Dedifferentiated amniotic fluid mesenchymal stem cell (primary cell): ENCODE results near the gene TSGA10.
"Not testable (repeated sequence)": the region's sequence is repeated elsewhere in the genome, so short reads cannot be mapped to it uniquely, and the experiment has no call there.

ENCODE experiments used
- DNase-seq: peaks from one replicate; pipeline ENCODE4 v3.0.0-alpha.2; 2016; ENCODE audit errors: extremely low spot score

TSGA10 gene

DNA sequence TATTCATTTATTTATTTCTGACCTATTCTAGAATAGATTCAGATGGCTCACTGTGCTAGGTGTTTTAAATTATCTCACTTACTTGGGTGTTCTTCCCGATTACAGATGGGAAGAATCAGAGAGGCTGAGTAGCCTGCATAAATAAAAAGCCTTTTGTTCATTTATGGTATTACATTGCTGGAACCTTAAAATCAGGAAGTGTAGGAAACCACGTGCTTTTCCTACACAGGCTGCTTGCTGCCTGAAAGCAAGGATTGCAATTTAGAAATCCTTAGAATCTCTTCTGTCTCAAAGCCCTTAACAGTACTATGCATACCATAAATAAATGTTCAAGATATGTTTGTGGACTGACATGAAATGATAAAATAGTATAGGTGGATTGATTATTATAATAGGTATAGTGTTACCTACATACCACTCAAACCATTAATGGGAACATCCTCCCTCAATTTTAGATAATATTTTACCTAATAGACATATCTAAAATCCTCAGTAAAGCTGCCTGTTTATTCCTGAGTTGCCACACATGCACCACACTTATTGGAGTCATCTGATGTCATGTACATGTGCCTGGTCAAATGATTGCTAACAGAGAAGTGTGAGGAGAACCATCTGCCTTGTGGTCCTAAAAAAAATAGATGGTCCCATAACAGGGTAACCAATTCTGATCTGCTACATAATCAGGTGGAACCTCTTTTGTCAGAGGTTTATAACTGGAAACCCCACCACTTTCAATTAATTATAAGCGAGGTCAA, 86.7 kb downstream of the TSGA10 start:
- no peak for DNase-seq

DNA sequence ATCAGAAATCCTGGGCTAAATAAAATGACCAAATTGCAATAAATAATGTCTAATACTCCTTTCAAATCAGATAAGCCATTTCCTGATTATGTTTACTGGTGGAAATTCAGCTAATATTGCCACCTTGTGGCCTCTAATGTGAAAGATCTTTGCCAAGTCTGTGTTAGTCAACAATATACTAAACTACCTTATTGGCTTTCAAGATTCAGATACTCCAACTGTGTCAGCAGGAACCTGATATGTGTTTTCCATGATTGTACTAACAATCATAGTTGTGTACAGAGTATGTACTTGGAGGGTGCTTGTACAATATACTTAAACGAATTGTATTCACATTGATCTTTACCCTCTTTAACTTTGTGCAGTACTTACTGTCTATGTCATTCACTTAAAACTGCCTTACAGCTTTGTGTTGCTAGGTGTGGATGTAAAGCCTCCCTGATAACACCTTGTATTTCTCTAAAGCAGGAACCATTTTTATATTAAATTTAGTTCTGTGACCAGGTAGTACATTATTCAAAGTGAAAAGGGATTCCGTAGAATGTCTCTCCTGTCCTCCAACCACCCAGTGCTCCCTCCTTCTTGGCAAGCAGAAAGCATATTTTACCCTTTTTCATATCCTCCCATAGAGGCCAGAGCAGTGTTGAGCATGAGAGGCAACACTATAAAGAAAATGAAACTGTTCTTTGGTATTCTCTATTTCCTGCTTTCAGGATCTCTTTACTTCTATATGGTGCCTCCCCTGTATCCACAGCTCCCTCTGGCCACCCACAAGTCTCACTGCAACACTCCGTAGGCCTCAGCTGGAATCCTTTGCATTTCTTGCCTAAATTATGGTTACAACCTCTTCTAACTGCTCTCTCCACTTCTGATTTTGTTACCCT, 88.4 kb downstream of the TSGA10 start:
- peak; percentile 45 for DNase-seq

DNA sequence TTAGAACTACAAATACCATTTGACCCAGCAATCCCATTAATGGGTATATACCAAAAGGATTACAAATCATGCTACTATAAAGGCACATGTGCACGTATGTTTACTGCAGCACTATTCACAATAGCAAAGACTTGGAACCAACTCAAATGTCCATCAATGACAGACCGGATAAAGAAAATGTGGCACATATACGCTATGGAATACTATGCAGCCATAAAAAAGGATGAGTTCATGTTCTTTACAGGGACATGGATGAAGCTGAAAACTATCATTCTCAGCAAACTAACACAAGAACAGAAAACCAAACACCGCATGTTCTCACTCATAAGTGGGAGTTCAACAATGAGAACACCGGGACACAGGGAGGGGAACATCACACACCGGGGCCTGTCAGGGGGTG, 105.6 kb downstream of the TSGA10 start:
- not testable (repeated sequence) for DNase-seq

DNA sequence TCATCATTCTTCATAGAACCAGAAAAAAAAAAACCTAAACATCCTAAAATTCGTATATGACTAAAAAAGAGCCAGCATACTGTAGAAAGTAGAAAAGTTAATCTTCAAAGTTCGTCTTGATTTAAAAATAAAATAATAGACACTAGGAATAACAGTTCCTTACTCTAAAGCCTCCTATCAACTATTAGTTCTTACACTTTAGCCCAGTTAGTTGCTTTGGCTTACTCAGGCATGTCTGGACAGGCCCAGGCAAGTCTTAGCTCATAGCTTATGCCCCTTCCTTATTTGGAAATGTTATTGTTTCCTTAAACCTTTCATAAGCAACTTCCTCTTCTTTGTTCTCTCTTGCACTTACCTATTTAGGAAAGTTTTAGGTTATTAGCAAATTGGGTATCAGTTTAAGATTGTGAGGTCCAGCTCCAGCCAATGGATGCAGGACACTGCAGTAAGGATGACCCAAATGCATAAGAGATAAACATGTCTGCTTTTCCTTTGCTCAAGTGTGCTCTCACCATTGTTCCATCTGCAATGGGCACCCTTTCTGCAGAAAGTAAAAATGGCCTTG, 113.9 kb downstream of the TSGA10 start:
- not testable (repeated sequence) for DNase-seq

DNA sequence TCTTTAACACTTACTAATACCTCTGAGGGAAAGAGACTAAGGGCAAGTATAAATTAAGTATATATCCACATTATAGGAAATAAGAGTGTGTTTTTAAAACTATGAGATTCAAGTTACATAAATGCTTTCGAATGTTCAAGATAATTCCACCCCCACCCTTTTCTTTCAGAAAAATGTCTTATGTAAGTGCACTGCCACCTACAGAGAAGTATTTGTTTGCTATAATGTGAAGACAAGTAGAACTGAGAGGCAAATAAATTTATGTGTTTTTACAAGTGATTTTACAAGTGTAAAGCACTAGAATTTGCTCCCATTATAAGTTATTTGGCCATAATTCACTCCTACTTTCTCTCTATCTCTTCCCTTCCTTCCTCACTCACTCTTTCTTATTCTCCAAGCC, 118.8 kb downstream of the TSGA10 start:
- no peak for DNase-seq

DNA sequence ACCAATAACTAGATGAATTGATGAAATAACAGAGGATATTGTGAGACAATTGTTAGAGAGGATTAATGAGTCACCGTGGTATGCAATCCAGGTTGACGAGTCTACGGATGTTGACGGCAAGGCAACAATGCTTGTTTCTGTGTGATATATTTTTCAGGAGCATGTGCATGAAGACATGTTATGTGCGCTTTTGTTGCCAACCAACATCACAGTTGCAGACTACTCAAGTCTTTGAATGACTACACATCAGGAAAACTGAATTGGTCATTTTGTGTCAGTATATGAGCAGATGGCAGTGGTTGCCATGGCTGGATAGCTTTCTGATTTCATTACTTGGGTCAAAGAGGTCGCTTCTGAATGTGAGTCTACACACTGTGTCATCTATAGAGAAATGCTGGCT, 122.0 kb downstream of the TSGA10 start:
- no peak for DNase-seq

DNA sequence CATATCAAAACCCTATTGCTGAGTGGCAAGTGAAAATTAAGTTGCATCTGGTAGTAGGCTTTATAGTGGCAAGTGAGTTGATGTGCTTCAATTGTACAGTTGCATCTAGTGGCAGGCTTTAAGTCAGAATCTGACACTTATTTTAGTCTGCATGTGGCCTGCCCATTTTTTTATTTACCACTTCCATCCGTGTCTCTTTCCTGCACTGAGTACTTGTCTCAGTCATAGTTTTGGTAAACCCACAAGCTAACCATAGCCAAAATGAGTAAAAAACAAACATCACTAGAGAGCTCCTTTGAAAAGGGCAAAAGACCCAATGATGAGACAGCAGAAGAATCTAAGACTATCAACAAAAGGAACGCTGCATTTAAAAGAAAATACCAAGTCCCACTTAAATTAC, 122.7 kb downstream of the TSGA10 start:
- DNase-seq: no peak

DNA sequence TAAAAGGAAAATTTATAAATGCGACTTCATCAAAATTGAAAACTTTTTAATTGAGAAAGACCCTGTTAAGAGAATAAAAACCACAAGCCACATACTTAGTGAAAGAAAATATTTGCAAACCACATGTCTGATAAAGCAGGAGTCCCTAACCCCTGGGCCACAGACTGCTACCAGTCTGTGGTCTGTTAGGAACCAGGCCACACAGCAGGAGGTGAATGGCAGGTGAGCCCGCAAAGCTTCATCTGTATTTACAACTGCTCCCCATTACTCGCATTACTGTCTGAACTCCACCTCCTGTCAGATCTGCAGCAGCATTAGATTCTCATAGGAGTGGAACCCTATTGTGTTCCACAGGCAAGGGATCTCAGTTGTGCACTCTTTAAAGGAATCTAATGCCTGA, 123.3 kb downstream of the TSGA10 start:
- DNase-seq: no peak

DNA sequence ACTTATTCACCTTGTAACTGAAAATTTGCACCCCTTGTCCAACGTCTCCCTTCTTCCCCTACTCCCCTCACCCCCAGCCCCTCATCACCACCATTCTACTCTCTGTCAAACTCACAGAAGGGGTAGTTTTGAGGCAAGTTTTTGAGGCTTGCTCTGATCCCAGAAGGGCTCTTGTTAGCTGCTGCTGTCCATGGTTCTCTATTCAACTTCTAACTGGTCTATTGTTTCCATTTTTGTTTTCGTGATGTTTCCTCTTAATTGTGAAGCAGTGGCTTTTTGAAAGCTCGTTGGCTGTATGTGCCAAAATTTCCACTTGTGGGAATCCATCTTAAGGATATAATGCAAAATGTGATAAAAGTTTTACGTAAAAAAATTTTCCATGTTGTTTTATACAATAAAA, 126.2 kb downstream of the TSGA10 start:
- DNase-seq: no peak

DNA sequence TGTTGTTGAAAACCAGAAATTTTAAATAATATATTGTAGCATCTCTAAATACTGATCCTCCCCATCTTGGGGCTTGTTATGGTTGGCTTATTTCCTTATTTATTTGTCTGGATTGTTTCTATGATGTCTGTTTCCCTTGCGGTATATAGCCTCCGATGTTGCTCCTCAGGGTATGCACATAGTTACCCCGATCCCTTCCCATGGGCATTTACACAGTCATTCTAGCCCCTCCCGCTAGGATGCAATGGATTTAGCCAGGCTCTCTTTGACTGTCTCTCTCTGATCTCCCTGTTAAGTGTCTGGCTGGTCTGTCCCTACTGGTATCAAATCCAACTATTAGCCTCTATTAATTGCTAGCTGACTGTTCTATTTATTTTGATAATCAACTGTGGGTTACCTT, 126.9 kb downstream of the TSGA10 start:
- DNase-seq: no peak

DNA sequence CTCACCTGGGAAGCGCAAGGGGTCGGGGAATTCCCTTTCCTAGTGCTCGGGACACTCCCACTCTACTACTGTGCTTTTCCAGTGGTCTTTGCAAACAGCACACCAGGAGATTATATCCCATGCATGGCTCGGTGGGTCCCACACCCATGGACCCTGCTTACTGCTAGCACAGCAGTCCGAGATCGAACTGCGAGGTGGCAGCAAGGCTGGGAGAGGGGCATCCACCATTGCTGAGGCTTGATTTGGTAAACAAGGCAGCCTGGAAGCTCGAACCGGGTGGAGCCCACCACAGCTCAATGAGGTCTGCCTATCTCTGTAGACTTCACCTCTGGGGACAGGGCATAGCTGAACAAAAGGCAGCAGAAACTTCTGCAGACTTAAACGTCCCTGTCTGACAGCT, 154.0 kb downstream of the TSGA10 start:
- DNase-seq: no peak

DNA sequence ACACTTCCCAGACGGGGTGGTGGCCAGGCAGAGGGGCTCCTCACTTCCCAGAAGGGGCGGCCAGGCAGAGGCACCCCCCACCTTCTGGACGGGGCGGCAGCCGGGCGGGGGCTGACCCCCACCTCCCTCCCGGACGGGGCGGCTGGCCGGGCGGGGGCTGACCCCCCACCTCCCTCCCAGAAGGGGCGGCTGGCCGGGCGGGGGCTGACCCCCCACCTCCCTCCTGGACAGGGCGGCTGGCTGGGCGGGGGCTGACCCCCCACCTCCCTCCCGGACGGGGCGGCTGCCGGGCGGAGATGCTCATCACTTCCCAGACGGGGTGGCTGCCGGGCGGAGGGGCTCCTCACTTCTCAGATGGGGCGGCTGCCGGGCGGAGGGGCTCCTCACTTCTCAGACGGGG, 166.0 kb downstream of the TSGA10 start:
- not testable (repeated sequence) for DNase-seq

DNA sequence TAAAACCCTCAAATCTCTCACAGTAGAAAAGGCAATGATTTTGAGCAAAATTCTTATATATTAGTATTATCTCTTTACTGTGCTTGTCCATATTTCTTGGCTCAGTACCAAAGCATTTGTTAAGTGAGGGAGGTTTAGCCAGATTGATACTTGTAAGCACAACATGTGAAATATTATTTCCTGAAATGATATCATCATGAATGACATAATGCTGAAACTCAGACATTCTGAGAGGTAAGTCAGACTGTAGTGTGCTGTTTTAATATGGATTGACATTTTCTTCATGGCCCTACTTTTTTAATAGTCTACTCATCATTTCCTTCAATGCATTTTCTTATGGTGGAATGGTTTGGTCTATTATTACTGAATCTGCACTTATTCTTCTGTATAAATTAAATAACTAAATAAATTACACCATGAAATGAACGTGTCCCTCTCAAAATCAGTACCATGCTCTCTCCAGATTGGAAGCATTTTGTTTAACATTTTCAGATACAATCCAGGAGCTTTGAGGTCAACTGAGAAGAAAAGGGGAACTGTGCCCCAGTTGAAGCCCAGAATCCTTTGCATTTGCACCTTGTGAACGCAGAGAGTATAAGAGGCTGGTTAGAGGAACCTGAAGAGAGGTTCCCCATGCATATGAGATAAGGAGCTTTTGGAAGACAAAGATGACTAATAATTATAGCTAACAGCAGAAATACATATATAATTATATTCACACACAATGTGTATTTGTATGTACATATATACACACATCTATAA, 168.7 kb downstream of the TSGA10 start:
- DNase-seq: no peak

DNA sequence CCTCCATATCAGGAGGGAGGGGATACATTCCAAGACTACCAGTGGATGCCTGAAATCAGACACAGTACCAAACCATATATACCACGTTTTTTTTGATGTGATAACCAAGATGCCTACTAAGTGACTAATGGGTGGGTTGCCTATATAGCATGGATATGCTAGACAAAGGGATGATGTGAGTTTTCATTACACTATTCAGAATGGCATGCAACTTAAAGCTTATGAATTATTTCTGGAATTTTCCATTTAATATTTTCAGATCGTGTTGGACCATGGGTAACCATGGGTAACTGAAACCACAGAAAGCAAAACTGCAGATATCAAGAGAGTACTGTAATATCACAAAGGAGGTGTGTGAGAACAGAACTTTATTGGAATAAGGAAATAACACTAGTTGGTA, 179.1 kb downstream of the TSGA10 start:
- DNase-seq: no peak

DNA sequence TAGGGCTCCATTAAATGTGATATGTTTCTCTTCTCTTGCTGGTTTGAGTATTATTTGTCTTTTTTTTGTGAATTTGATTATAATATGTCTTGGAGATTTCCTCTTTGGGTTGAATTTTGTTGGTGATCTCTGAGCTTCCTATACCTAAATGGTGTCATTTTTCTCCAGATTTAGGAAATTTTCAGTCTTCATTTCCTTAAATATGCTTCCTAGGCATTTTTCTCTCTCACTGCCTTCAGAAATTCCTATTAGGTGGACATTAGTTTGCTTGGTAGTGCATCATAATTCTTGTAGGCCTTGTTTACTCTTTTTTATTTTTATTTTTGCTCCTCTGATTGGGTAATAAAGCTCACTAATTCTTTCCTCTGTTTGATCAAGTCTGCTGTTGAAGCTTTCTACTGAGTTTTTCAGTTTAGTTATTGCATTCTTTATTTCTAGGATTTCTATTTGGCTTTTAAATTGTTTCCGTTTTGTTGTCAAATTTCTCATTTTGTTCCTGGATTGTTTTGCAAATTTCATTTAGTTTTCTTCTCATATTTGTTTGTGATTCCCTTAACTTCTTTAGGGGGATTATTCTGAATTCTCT, 182.1 kb downstream of the TSGA10 start:
- no peak for DNase-seq

DNA sequence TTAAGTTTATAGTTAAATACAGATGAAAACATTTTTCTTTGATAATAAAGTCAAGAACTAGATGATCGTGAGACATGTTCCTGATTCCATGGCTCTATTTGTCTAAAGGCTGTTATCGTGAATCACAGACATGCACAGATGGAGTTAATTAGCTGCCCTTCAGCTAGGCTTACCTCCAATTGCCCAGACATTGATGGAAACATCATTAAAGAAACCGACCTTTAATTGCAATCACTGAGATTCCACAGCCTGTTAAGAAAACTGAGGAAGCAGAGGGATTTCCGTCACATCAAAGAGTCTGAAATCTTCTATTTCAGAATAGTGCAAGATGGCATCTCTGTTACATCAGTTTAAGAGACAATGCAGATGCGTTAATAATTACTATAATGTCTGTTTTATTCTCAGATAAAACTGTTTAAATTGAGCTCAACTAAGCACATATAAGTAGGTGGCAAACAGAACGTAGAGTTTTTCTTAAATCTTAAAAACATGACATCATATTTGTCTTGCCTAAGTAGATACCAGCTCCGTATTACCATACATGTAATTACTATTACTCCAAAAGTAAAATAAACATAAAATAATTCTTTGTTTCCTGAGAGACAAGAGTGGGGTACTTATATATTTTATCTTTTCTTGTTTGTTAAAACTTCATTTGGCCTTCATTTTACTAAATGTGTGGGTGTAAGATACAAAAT, 194.8 kb downstream of the TSGA10 start:
- DNase-seq: no peak

DNA sequence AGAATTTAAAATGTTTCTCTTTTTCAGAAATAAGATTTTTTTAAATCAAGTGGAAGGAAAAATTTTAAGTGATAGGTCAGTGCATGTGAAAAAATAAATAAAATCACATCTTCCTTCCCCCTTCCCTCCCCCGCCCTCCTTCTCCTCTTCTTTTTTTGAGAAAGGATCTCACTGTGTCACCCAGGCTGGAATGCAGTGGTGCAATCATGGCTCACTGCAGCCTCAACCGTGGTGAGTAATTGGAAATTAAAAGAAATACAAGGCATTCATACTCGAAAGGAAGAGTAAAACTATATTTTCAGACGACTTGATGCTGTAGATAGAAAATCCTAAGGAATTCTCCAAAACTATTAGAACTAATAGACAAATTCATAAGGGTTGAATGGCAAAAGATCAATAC, 201.8 kb downstream of the TSGA10 start:
- no peak for DNase-seq

DNA sequence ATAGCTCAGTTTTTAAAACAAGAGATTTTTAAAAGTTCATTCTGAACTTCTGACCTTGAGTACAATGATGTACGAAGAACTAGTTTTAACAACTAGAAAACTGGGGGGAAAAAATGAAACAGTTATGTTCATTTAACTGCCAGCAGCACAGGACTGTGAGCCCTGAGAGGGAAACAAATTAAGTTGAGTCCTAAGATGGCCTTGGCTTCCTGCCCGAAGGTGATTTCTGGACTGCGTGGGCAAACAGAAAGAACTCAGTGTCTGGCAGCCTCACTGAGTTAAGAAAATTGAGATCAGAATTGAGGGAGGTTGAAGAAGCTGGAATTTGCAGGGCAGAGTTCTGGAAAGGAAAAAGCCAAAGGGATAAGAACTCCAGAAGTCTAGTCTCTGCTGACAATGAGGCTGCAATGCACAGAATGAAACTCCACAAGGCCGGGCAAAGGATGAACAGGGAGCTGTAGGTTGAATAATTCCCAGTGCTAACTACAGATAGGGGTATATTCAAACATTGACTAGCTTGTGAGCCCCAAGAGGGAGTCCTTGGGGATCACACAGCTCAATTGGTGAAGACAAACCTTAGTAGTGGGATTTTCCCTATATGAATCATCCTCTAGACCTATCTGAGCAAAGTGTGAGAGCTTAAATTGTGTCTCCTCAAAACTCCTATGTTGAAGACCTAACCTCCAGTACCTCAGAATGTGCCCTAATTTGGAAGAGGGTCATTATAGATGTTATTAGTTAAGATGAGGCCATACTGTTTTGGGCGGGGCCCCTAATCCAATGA, 205.6 kb downstream of the TSGA10 start:
- DNase-seq: no peak

DNA sequence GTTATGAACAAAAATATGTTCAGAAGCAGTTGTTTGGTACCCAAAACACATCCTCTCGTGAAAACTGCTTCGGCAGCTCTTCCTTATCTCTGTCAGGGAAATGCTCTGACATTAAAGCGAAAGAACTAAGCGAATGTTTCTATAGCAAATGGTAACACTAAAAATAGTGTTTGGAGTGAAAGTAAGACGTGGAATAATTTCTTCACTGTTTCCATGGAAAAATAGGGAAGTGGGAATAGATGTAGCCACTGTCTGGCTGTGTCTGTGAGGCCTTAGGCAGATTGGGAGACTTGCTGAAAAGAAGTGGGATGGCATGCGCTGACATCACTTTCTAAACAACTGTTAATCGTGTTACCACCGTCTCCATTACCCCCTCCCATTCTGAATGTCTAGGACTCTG, 207.2 kb downstream of the TSGA10 start:
- no peak for DNase-seq
